ENCODE measurements around the gene RGS7. TPM values are rescaled to one million over a fixed set of nuclear protein-coding genes. Genes with fewer than 3 reads are reported as not detected.

RGS7 gene
- total RNA-seq, 1 experiment from 2014 or later: 1.5 TPM

GRCh38 chr1:240811256-240811655 lies 545.7 kb downstream of the RGS7 start:
- no peak overlapping the region for H3K4me3 Mint-ChIP-seq
- no peak overlapping the region for H2BK20ac ChIP-seq (ENCODE audit: low read depth, low read length, poor library complexity, severe bottlenecking)
- TF ChIP-seq CTCF (conservative IDR thresholded peaks at IDR 0.05): no peak
- no peaks in the 10 kb centered on the region for H3K4me1 ChIP-seq (ENCODE audit: insufficient read depth, low read length)
- no peaks in the 10 kb centered on the region for H3K9me3 ChIP-seq (ENCODE audit: control insufficient read depth, low read depth, low read length)
- no peak overlapping the region for H2AK5ac ChIP-seq (ENCODE audit: insufficient read length, low read length)
- no peaks in the 10 kb centered on the region for H3K4me1 Mint-ChIP-seq
- H2AFZ ChIP-seq (ENCODE audit: low read length): no peak overlapping the region
- no peak overlapping the region for H3K4ac ChIP-seq (ENCODE audit: low read depth, low read length)
- no peaks in the 10 kb centered on the region for H3K23me2 ChIP-seq (ENCODE audit: insufficient read length, low read depth, low read length, poor library complexity, severe bottlenecking)
- no peak overlapping the region for H3K27ac Mint-ChIP-seq
- no peak overlapping the region for H3K23ac ChIP-seq (ENCODE audit: insufficient read length, low read depth, low read length)
- H3K79me2 ChIP-seq (ENCODE audit: insufficient read depth, low read length): no peaks in the 10 kb centered on the region
- WGBS (ENCODE audit: extremely low coverage, insufficient read length, low lambda C conversion rate): no CpG with 5 or more reads among the region's 2 CpGs
- no peak overlapping the region for H2BK120ac ChIP-seq (ENCODE audit: low read depth, low read length, poor library complexity, severe bottlenecking)
- H3T11ph ChIP-seq (ENCODE audit: low read length): no peak overlapping the region
- no peak overlapping the region for H2BK15ac ChIP-seq (ENCODE audit: low read depth, low read length)
- H2BK5ac ChIP-seq (ENCODE audit: insufficient read length, low read length): no peak overlapping the region
- no peak overlapping the region for H2BK12ac ChIP-seq (ENCODE audit: insufficient read length, low read depth, low read length)
- H3K9ac ChIP-seq (ENCODE audit: extremely low read depth, insufficient read length, low read length): no peak overlapping the region
- no peaks in the 10 kb centered on the region for H3K27me3 Mint-ChIP-seq (ENCODE audit: low read depth)
- no peak overlapping the region for H3K18ac ChIP-seq (ENCODE audit: insufficient read length, low read depth, low read length)
- H3K27ac ChIP-seq (ENCODE audit: insufficient read length, low read depth, low read length): no peak overlapping the region
- H3K79me1 ChIP-seq (ENCODE audit: insufficient read depth, low read depth, low read length, poor library complexity, severe bottlenecking): no peaks in the 10 kb centered on the region
- no peaks in the 10 kb centered on the region for H3K36me3 Mint-ChIP-seq (ENCODE audit: insufficient read depth in 1 of 3, low read depth in 3 of 3)
- no peak overlapping the region for H3K56ac ChIP-seq (ENCODE audit: insufficient read length, low read depth, low read length)
- no peaks in the 10 kb centered on the region for H3K9me3 Mint-ChIP-seq
- no peaks in the 10 kb centered on the region for H3K27me3 ChIP-seq (ENCODE audit: insufficient read depth, low read length)
- H3K14ac ChIP-seq (ENCODE audit: insufficient read depth, low read length): no peak overlapping the region
- H4K91ac ChIP-seq (ENCODE audit: insufficient read length, low read depth, low read length): no peak overlapping the region
- no peak overlapping the region for H4K5ac ChIP-seq (ENCODE audit: insufficient read length, low read depth, low read length)
- H4K20me1 ChIP-seq (ENCODE audit: control insufficient read depth, insufficient read depth, insufficient read length): no peaks in the 10 kb centered on the region
- no peak overlapping the region for H3K4me2 ChIP-seq (ENCODE audit: insufficient read depth, insufficient read length, low read length)
- no peak for DNase-seq
- H4K8ac ChIP-seq (replicated peaks; ENCODE audit: insufficient read length, low read depth, low read length): no peak overlapping the region
